Measurements from ENCODE around the gene AMDHD2. TPM values are rescaled to one million over a fixed set of nuclear protein-coding genes. Genes with fewer than 3 reads are reported as not detected.
A peak's percentile ranks its signal among the peaks of the same experiment; 100 is the strongest.

Gene AMDHD2
- total and polyA plus RNA-seq, 7 donors, result 5.4 to 12.6 (median 9.4) TPM

GRCh38 chr16:2497695-2498484, 22.3 kb upstream of the AMDHD2 start:
- ATAC-seq, result peak in 3 of 4 donors; percentile 4 to 18 (median 9)
- DNase-seq, result no peak
- TF ChIP-seq, protein P1, sequence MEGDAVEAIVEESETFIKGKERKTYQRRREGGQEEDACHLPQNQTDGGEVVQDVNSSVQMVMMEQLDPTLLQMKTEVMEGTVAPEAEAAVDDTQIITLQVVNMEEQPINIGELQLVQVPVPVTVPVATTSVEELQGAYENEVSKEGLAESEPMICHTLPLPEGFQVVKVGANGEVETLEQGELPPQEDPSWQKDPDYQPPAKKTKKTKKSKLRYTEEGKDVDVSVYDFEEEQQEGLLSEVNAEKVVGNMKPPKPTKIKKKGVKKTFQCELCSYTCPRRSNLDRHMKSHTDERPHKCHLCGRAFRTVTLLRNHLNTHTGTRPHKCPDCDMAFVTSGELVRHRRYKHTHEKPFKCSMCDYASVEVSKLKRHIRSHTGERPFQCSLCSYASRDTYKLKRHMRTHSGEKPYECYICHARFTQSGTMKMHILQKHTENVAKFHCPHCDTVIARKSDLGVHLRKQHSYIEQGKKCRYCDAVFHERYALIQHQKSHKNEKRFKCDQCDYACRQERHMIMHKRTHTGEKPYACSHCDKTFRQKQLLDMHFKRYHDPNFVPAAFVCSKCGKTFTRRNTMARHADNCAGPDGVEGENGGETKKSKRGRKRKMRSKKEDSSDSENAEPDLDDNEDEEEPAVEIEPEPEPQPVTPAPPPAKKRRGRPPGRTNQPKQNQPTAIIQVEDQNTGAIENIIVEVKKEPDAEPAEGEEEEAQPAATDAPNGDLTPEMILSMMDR (IDR thresholded peaks at IDR 0.05), result no peak
- peak overlapping the region; percentile 18 for H3K4me3 ChIP-seq
- H3K9me3 ChIP-seq, result no peaks in the 10 kb centered on the region
- H3K4me1 ChIP-seq, result peaks cover 36% of the 10 kb centered on the region
- H3K27ac ChIP-seq, result peak overlapping the region; percentile 60
- no peaks in the 10 kb centered on the region for H3K27me3 ChIP-seq (ENCODE audit: insufficient read depth in 3 of 3, low read length in 2 of 3)
- WGBS, 3 donors, result 57 to 75% (median 58%) methylated on average over 23 to 26 of the region's 26 CpGs
- H3K36me3 ChIP-seq (ENCODE audit: insufficient read depth in 1 of 2, low read depth in 1 of 2), result peaks cover 0 to 13% of the 10 kb centered on the region in 2 donors
- intact Hi-C loops (cut with DNase I), result no loop called here

DNA sequence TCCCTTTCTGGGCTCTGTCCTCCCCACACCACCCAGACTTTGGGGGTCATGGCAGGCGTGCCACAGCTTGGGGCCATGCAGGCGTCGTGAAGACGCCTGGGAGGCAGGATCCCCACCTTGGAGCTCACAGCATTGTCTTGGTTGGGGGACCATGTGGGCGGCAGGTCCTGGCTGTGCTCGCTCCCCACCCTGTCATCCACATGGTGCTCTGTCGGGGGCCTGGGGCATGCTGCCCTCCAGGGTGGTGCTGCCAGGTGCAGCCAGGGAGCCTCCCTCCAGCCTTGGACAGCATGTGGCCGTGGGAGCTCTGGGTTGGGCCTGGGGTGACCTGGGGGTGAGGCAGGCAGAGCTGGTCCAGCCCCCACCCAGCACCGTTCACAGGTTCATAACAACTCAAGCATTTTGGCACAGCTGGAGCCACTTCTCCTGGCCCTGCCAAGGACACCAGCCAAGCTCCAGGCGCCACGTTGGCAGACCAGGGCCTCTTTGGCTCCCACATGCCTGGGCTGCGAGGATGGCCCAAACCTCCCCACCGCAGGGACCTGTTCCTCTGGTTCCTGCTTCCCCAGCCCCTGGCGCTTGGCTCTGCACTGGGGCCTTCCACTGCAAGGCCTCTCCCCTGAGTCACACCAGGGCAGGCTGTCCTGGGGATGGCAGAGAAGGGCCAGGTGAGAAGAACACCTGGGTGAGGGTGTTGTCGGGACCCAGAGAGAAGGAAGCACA, 21.5 kb upstream of the AMDHD2 start:
- WGBS, 3 donors, result 52 to 65% (median 59%) methylated on average over 13 to 15 of the region's 15 CpGs
- no peaks in the 10 kb centered on the region for H3K27me3 ChIP-seq (ENCODE audit: insufficient read depth in 3 of 3, low read length in 2 of 3)
- intact Hi-C loops (cut with DNase I), result no loop called here
- no peaks in the 10 kb centered on the region for H3K9me3 ChIP-seq
- peaks cover 0 to 13% of the 10 kb centered on the region in 2 donors for H3K36me3 ChIP-seq (ENCODE audit: insufficient read depth in 1 of 2, low read depth in 1 of 2)
- ATAC-seq (peak; percentile 10 to 46 (median 30)), DNase-seq (no peak)
- H3K4me3 ChIP-seq, result no peak overlapping the region
- TF ChIP-seq, protein P1 (IDR thresholded peaks at IDR 0.05), result no peak
- H3K27ac ChIP-seq, result peak overlapping the region; percentile 30
- H3K4me1 ChIP-seq, result peaks cover 36% of the 10 kb centered on the region

- TF ChIP-seq, protein P1 (IDR thresholded peaks at IDR 0.05), result no peak
- no peak for ATAC-seq
- Histone ChIP-seq H3K27ac (peak overlapping the region; percentile 30), H3K4me1 (peaks cover 36% of the 10 kb centered on the region), H3K9me3 (no peaks in the 10 kb centered on the region), H3K4me3 (no peak overlapping the region), H3K27me3 (ENCODE audit: insufficient read depth in 3 of 3, low read length in 2 of 3) (no peaks in the 10 kb centered on the region), H3K36me3 (ENCODE audit: insufficient read depth in 1 of 2, low read depth in 1 of 2) (peaks cover 0 to 13% of the 10 kb centered on the region in 2 donors)
- DNase-seq, result no peak
- intact Hi-C loops (cut with DNase I), result no loop called here
- 85 to 94% (median 93%) methylated on average over 6 of the region's 6 CpGs for WGBS, 3 donors
Measured at GRCh38 chr16:2499454-2499853, 20.7 kb upstream of the AMDHD2 start.

- TF ChIP-seq, protein P1 (IDR thresholded peaks at IDR 0.05), result no peak
- no peak for ATAC-seq
- Histone ChIP-seq H3K4me3 (no peak overlapping the region), H3K4me1 (peaks cover 36% of the 10 kb centered on the region), H3K36me3 (ENCODE audit: insufficient read depth in 1 of 2, low read depth in 1 of 2) (peaks cover 0 to 13% of the 10 kb centered on the region in 2 donors), H3K27ac (no peak overlapping the region), H3K9me3 (no peaks in the 10 kb centered on the region), H3K27me3 (ENCODE audit: insufficient read depth in 3 of 3, low read length in 2 of 3) (no peaks in the 10 kb centered on the region)
- DNase-seq, result no peak
- intact Hi-C loops (cut with DNase I), result loop anchor here (1.0 to 5.0 kb wide), 4 partner anchors 73 to 308 kb away; partner anchors contain the start of genes ABCA3 (in 2 of the 2) and CCNF (in 1 of the 2)
- WGBS, 3 donors, result 92 to 96% (median 92%) methylated on average over 25 to 29 of the region's 29 CpGs
Measured at GRCh38 chr16:2499890-2500429, 20.2 kb upstream of the AMDHD2 start.

Measured in psoas muscle (tissue), 8 donors.